SK-N-SH treated with all-trans-retinoic acid at 6 μM for 48 hours (cell line): Measurements from ENCODE around the gene ZGLP1.

Experiments
- CREB5 ChIP-seq: fragments of 250-450 bp; sonication (Bioruptor Pico); IDR thresholded peaks from 2 replicates; pipeline ENCODE4 v1.5.1; 2020; ENCODE audit warnings: low read depth, mild to moderate bottlenecking, moderate library complexity
- CSDC2 ChIP-seq: fragments of 250-450 bp; sonication (Bioruptor Pico); IDR thresholded peaks from 2 replicates; pipeline ENCODE4 v1.5.0; 2020; ENCODE audit warnings: mild to moderate bottlenecking, moderate library complexity
- CSRNP3 ChIP-seq: fragments of 250-450 bp; sonication (Bioruptor Pico); IDR thresholded peaks from 2 replicates; pipeline ENCODE4 v1.5.1; 2021; ENCODE audit warnings: mild to moderate bottlenecking, moderate library complexity
- OSR1 ChIP-seq: fragments of 250-450 bp; sonication (Bioruptor Pico); IDR thresholded peaks from 2 replicates; pipeline ENCODE4 v1.8.0; 2022; ENCODE audit warnings: moderate library complexity, mild to moderate bottlenecking, inconsistent platforms
- PATZ1 ChIP-seq: fragments of 250-450 bp; sonication (Bioruptor Pico); IDR thresholded peaks from 2 replicates; pipeline ENCODE4 v1.8.0; 2020; ENCODE audit warnings: mild to moderate bottlenecking, moderate library complexity, borderline replicate concordance
- RARB ChIP-seq: fragments of 250-450 bp; sonication (Bioruptor Pico); IDR thresholded peaks from 2 replicates; pipeline ENCODE4 v1.8.0; 2021; ENCODE audit warnings: mild to moderate bottlenecking, moderate library complexity
- ZFP3 ChIP-seq: fragments of 250-450 bp; sonication (Bioruptor Pico); IDR thresholded peaks from 2 replicates; pipeline ENCODE4 v1.5.0; 2020; ENCODE audit warnings: mild to moderate bottlenecking, moderate library complexity
- ZNF565 ChIP-seq: fragments of 450-650 bp; formaldehyde crosslinking; conservative IDR thresholded peaks from 2 replicates; pipeline ENCODE4 v1.5.0; 2020; ENCODE audit warnings: low read depth, mild to moderate bottlenecking, moderate library complexity

- no peak for TF ChIP-seq PATZ1 (CRISPR knock-in tag)
- TF ChIP-seq ZFP3 (CRISPR knock-in tag), result no peak
- no peak for TF ChIP-seq CREB5 (CRISPR knock-in tag)
- TF ChIP-seq CSRNP3, result no peak
- TF ChIP-seq RARB (CRISPR knock-in tag), result no peak
- no peak for TF ChIP-seq ZNF565 (CRISPR knock-in tag)
- TF ChIP-seq CSDC2 (CRISPR knock-in tag), result no peak
- no peak for TF ChIP-seq OSR1 (CRISPR knock-in tag)
These were observed 22.5 kb downstream of the ZGLP1 start, which contains the start of gene ICAM4 for GRCh38 chr19:10286803-10287737.
